HG02571 (cell line): ENCODE data around the gene CALML6.
"Not testable (repeated sequence)": the region's sequence is repeated elsewhere in the genome, so short reads cannot be mapped to it uniquely, and the experiment has no call there.

ENCODE experiments used
- ATAC-seq: cut with Tn5 transposase; IDR thresholded peaks from one replicate; pipeline ENCODE4 v1.9.1; 2021; ENCODE audit warnings: mild to moderate bottlenecking, moderate library complexity; ENCODE audit not compliant: unreplicated experiment

CALML6 gene

DNA sequence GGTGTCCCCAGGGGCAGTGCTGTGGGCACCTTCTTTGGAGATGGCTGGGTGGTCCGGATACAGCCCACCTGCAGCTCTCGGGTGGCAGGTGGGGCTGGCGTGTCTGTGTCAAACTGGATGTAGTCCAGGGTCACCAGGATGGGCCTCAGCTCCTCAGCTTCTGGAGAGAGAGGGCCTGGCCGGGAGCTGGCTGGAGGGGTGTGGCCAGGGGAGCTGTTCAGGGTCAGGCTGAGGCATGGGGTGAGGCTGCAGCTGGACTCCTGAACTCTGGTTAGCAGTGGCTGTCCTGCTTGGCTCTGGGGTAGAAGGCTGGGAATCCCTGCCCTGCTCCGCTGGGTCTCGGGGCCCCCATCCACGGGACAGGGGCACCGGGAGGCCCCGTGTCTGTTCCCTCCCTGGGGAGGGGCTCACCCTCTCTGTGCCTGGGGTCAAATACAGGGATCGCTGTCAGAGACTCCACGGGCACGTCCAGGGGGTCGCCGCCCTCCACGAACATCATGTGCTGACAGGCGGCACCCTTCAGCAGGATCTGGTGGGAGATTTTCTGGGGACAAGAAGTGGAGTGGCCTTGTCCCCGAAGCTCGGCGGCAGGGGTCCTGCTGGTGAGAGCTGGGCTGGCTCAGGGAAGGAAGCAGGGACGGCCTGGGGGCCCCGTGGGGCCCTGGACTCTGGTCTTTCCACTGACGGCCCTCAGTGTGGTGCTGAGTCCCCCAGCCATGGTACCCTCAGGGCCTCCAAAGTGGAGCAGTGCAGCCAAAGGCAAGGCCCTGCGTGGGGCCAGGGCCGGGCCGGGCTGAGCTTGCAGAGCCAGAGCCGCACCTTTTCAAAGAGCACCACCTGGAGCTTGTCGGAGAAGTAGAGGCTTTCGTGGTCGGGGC lies 8.1 kb downstream of the CALML6 start:
- no peak for ATAC-seq

DNA sequence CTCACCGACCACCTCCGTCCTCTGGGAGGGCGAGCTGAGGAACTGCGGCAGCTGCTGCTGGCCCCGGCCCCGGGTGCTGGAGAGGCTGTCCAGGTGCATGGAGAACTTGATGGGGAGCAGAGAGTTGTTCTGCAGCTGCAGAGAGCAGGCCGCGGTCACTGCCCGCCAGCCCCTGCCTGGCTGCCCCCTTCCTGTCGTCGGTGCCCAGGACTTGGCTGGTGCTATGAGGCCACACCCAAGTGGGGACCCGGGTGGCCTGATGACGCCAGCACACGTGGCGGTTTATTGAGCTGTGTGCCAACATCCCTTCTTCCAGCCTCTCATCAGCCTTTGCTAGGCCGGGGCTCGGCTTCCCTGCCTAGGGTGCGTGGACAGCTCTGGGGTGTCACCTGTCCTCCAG lies 9.3 kb downstream of the CALML6 start:
- no peak for ATAC-seq

DNA sequence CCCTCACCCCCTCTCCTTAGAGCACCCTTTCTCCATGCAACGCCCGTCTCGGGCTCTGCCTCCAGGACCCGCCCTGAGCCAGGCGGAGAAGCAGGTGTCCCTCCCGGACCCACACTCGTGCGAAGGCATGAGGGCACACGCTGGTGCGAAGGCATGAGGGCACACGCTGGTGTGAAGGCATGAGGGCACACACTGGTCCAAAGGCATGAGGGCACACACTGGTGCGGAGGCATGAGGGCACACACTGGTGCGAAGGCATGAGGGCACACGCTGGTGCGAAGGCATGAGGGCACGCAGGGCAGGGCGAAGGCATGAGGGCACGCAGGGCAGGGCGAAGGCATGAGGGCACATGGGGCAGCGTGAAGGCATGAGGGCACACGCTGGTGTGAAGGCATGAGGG lies 9.8 kb downstream of the CALML6 start:
- ATAC-seq: no peak

DNA sequence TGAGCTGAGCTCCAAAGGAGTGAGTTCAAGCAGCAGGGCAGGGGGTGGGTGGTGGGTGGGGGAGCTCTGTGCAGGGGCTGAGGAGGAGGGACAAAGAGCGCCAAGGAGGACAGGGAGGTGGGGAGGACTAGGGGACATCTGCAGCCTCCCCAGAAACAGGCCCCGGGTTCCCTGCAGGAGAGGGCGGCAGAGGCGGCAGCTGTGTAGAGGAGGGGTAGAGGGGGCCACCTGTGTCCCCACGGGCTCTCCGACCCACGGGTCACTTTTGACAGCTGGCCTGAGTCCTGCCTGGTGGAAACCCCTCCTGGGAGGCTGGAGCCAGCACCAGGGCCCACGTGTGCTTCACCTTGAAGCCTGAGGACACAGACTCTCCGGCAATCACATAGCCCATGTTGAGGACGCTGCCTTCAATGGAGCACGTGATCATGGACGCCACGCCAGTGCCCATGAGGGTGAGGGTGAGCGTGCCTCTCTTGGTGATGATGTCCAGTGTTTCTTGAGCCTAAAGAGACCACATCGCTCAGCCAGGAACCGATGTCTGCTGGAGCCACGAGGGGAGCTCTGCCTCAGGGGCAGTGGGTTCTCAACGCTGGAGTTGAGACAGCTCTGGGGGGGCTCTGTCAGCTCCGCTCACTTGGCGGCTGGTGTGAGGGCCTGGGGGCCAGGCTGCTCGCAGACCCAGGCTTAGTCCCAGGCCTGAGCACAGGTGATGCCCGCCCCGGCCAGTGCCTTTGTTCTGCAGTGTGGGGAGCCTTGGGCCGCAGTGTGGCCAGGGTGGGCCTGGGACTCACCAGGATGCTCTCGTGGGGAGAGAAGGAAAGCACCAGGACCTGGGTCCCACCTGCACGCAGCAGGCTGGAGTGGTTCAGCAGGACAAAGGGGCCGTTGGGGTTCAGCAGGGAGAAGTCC lies 10.6 kb downstream of the CALML6 start:
- ATAC-seq: no peak

DNA sequence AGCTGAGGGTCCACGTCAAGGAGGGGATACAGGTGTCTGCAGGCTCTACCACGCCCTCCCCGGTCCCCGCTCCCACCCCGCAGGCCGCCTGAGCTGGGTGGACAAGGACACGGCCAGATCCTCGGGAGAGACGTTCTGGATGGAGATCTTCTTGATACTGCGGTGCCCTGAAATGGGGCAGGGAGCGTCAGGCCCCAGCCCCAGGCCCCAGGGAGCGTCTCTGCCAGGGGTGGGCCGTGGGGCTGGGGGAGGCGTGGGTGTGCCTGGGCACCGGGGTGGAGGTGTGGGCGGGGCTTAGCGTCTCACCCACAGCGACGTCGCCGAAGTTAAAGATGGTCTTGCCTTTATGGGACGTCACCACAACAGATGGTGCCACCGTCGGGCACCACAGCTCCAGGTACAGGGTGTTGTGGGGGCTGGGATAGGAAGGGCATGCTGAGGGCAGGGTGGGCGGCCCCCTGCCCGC lies 11.3 kb downstream of the CALML6 start:
- ATAC-seq: no peak

DNA sequence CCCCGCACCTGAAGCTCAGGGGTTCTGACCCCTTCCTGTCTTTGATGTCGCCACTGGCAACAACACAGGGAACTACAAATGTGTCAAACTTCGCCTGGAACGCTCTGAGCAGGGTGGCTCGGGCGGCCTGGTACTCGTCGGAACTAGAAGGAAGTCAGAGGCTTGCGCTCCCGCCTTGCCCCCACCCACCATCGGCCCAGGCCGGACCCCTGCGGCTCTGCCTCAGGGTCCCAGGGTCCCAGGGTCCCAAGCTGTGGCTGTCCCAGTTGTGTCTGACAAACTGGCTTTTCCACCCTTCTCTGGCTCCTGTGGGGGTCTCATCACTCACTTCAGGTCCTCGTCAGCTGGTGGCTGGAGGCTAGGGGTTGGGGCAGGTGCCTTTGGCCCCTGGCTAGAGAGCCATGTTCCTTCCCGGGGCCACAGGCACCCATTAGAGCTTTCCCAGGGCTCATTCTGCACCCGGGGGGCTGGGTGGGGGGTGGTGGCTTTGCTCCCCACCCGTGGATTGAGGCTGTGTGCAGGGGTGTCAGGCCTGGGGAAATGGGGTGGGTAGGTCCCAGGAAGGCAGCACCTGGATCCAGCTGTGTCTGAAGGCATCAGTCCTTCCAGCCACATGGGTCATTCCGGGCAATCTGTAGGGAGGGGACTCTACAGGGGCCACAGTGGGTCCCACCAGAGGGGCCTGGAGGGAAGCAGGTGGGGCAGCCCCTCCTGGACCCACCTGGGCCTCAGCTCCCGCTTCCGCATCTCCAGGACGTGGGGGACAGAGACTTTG lies 12.0 kb downstream of the CALML6 start:
- no peak for ATAC-seq

DNA sequence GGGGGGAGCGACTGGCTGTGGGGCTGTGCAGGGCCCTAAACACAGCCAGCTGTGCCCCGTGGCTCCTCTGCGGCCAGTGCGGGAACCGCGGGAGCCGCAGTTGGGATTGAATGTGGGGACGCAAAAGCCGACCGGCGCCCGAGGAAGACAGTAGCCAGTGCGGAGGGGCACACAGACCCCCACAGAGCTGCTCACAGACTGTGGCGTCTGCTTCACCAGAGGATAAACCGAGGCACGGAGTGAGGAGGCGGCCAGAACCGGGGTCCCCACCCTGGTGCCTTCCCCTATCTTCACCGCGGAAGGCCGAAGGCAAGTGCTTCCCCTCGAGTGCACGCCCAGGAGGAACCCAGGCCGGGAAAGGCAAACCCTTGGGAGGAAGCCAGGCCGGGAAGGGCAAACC lies 12.7 kb downstream of the CALML6 start:
- ATAC-seq: no peak

DNA sequence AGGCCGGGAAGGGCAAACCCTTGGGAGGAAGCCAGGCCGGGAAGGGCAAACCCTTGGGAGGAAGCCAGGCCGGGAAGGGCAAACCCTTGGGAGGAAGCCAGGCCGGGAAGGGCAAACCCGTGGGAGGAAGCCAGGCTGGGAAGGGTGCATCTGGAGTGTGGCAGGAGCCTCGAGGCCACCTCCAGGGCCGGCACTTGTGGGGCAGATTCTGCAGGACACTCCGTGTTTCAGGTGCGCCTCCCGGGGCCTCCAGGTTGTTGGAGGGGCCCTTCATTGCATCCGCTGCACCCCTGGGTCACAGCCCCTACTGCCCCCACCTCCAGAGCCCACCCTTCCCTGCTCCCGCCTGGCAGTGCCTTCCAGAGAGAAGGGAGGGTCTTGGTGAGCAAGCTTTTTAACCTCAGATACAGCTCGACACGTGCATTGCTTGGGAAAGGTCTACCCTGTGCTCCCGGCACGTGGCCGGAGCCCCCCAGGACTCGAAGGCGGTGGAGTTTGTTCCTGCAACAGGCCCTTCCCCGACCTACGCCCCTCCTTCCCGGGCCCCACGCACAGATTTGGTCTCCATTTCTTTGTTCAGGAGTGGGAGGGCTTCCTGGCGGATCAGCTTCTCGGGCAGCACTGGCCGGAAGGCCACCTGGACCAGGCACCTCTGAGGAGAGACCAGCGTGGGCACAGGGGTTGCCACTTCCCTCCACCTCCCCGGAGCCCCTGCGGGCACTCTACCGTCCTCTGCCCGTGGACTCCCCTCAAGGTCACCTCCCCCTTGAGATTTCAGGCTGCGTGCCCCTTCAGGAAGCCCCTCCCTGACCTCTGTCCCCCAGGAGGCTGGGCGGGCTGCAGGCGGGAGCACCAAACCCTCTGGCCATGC lies 13.4 kb downstream of the CALML6 start:
- ATAC-seq: no peak

DNA sequence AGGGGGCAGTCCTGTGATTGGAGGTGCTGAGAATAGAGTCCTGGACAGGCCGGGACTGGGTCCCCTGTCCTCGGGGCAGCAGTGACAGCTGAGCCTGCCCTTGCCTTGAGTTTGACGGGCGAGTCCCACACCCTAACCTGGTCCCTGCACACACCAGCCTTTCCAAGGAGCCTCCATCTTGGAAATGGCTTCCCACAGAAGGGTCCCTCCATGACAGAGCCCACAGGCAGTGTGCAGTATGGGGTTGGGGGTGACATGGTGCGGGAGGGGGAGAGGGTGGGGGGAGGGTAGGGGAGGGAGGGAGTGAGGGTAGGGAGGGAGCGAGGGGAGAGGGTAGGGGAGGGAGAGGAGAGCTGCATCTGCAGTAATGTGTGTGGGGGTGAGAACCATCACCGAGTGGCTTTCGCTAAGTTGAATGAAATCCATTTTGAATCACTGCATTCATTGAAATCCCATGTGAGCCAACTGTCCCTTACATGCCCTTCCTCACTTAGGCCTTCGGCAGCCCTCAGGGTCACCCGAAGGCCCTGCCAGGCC lies 14.1 kb downstream of the CALML6 start:
- ATAC-seq: no peak

DNA sequence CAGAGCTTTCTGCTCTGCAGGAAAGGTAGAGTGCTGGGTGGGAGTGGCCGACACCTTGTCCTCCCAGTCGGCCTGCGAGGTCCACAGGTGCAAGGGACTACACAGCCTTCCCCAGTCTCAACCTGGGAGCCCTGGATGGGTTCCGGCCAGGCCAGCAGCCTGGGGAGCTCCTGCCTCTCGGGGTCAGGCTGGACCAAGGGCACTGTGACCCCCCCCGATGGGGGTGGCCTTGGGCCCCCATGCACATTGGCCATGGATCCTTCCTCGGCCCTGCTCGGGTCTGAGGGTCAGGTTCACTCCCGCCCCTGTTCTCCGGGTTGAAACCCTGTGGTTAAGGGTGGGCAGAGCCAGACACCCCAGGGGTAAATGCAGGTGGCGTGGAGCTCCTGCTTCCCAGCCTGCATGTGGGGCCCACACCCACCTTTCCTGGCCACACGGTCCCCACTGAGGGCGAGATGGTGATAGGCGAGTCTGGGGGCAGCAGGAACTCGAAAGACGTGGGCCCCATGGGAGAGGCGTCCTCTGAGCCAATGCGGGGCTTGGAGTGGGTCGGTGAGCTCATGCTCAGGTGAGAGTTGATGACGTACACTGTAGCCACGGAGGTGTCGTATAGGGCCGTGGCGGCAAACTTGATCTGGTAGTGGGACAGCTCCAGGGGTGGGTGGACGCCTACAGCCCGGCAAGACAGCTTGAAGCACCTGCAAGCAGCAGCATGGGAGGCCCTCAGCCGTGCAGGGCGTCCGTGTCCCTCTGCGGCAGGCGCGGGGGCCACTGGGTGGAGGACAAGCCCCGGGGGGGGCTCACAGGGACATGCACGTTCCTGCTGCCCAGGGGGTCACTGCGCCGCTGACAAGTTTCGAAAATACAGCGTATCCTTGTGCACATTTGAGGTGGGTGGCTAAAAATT lies 14.8 kb downstream of the CALML6 start:
- ATAC-seq: no peak

DNA sequence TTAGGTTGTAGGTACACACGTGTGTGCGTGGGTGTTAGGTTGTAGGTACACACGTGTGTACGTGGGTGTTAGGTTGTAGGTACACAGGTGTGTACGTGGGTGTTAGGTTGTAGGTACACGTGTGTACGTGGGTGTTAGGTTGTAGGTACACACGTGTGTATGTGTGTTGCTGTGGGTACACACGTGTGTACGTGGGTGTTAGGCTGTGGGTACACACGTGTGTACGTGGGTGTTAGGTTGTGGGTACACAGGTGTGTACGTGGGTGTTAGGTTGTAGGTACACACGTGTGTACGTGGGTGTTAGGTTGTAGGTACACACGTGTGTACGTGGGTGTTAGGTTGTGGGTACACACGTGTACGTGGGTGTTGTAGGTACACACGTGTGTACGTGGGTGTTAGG lies 19.8 kb downstream of the CALML6 start:
- not testable (repeated sequence) for ATAC-seq

DNA sequence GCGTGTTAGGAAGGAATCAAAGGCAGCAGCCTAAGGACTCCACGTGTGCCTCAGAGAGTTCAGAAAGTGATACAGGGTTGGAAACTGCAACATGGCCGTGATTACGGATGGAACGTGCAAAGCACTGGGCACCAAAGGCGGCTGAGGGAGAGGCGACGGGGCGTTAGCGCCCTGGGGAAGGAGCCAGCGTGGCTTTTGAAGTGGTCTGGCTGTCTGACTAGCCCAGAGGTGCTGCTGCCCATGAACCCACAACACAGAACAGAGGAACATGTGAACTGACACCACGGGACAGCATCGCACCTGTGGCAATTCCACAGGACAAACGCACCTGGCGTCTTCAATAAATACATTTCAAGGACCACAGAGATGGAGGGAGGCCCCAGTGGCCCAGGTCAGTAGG lies 22.0 kb downstream of the CALML6 start:
- no peak for ATAC-seq

DNA sequence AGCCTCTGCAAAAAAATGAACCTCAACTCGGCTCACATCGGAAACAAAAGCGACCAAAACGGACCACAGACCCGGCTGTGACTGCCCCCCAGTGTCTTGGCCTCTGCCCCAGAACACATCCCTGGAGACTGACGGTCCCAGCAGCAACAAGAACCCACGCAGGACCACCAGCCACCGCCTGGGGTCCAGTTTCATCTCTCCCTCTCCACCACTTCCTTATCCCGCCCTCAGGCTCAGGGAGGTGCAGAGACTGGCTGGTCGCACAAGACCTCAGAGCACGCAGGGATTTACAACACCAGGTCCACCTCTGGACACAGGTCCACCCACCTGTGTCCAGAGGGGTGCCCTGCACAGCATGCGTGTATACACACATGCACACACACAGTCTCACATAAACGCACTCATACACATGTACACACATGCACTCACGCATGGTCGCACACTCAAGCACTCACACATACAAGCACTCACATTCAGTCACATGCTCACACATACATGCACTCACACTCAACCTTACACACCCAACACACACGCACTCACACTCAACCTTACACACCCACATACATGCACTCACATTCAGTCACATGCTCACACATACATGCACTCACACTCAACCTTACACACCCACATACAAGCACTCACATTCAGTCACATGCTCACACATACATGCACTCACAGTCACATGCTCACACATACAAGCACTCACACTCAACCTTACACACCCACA lies 22.7 kb downstream of the CALML6 start:
- no peak for ATAC-seq

DNA sequence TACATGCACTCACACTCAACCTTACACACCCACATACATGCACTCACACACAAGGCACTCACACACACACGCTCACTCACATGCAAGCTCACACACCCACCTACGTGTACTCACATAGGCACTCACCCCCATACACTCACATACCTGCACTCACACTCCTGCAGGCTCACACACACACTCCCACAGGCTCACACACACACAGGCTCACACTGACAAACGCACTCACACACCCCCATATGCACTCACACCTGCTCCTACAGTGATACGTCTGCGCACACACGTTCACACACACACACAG lies 23.2 kb downstream of the CALML6 start:
- ATAC-seq: no peak

DNA sequence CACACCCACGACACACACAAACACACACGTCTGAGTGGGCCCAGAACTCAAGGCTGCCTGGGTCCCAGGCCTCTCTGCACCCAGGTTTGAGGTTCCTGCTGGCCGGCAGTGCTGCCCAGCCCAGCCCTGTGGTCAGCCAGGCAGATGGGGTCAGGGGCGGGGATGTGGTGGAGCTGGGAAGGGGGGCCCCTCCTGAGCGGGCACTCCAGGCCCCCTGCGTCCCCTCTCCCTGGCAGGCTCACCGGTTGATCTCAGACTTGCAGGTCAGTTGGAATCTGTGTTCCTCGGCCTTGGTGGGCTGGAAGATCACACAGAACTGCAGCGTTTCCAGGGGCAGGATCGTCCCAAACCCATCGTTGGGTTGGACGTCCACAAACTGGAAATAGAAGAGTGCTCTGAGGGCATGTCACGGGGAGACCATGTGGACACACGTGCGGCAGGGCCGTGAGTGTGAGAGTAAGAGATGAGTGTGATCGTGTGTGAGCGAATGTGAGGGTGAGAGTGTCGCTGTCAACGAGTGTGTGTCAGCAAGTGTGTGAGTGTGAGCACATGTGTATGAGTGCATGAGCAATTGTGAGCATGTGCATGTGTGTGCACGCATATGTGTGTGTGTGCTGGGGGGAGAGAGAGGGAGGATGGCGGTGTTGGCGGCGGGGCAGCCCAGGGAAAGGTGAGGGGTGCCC lies 23.7 kb downstream of the CALML6 start:
- ATAC-seq: no peak

DNA sequence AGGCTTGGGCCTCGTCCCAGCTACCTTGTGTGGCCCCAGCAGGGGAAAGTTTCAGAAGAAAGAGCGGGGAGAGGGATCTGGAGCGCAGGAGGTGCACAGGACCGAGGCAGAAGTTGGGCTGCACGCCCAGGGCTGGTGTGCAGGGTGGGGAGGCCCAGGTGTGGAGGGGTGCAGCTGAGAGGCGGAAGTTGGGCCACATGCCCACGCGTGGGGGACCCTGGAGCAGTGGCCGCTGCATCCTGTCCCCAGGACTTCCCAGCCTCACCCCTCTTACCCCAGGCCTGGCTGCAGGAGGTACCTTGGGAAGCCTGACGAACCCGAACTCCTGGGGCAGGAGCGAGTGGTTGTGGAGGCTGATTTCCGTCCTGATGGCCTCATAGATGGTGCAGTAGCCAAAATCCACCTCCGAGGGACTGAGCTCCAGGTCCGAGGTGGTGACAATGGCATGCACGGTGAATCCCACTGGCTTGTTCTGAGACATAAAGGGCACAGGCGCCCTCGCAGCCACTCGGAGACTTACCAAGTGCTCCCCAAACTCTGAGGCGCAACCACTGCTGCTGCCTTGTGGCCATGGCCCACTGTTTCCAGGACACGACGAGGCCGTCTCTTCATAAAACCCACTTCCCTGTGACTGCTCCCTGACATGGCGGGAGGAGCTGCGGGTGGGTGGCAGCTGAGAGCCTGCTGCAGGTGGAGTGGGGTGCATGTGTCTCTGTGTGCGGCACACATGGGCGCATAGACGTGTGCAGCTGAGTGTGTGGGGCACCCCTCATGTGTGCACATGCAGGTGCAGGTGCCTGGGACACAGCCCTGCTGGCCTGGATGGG lies 24.4 kb downstream of the CALML6 start:
- ATAC-seq: no peak

DNA sequence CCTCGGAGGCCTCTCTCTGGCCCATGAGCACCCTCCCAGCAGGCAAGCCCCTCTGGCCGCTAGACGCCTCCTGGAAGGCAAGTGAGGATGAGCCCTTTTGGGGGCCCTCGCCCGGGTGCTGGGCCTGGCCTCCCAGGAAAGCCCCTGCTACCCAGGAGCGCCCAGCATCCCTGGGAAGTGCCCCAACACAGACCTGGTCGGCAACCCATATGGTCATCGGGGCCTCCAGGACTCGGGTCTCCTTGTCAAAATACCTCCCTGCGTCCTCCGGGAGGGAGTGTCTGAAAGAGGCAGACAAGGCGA lies 25.0 kb downstream of the CALML6 start:
- no peak for ATAC-seq
